Measurements from ENCODE around the gene OCA2. TPM values are rescaled to one million over a fixed set of nuclear protein-coding genes. Genes with fewer than 3 reads are reported as not detected.

OCA2 gene
- total and polyA plus RNA-seq, 2 of the 8 experiments (the other 6 are each of a cell fraction or from before 2014, with no cell fraction given), result 0.20 TPM

DNA sequence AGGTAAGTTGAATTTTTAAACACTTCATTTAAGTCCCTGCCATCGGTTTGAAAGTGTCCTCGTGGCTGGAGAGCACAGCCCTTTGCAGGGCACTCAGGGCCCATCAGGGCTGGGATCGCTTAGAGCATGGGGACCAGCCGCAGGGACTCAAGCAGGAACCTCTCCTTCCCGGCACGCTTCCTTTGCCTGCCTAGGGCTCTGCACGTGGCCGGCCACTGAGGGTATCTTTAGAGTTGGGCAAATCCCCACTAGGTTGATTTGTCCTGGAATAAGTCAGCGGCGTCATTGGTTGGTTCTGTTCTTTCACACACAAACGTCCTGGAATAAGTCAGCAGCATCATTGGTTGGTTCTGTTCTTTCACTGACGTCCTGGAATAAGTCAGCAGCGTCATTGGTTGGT lies 131.6 kb downstream of the OCA2 start:
- Histone ChIP-seq H3K4me3 (ENCODE audit: extremely low read depth in 1 of 4, insufficient read depth in 2 of 4, low read depth in 3 of 4, low read length in 4 of 4) (no peak overlapping the region), H3K4ac (replicated peaks; ENCODE audit: insufficient read length, low read depth, low read length) (no peak overlapping the region), H2BK5ac (ENCODE audit: low read depth, low read length) (no peak overlapping the region), H3K23me2 (ENCODE audit: low read depth, low read length) (no peaks in the 10 kb centered on the region), H2AK5ac (ENCODE audit: low read depth, low read length) (no peak overlapping the region), H3K56ac (replicated peaks; ENCODE audit: insufficient read length, low read depth, low read length) (no peak overlapping the region), H4K5ac (ENCODE audit: insufficient read length, low read depth, low read length) (no peak overlapping the region), H2BK20ac (ENCODE audit: low read length) (no peak overlapping the region), H3K14ac (ENCODE audit: insufficient read length) (no peak overlapping the region), H2BK120ac (replicated peaks; ENCODE audit: low read depth, low read length) (no peak overlapping the region), H3K79me1 (ENCODE audit: low read depth, low read length) (no peaks in the 10 kb centered on the region), H3K36me3 (ENCODE audit: control insufficient read depth in 2 of 4, insufficient read depth in 4 of 4, low read length in 3 of 4) (no peaks in the 10 kb centered on the region), H2BK12ac (ENCODE audit: low read depth, low read length) (no peak overlapping the region), H3K4me1 (replicated peaks in 1 of 4; ENCODE audit: control insufficient read depth in 3 of 4, insufficient read depth in 4 of 4, low read length in 3 of 4) (no peaks in the 10 kb centered on the region), H3K79me2 (ENCODE audit: control insufficient read depth in 1 of 2, insufficient read depth in 2 of 2, low read length in 2 of 2) (no peaks in the 10 kb centered on the region), H4K91ac (replicated peaks; ENCODE audit: insufficient read length, low read length) (no peak overlapping the region), H2BK15ac (ENCODE audit: low read length) (no peak overlapping the region), H3K27me3 (replicated peaks in 1 of 4; ENCODE audit: control insufficient read depth in 3 of 4, extremely low read depth in 1 of 4, insufficient read depth in 3 of 4, low read length in 3 of 4) (no peaks in the 10 kb centered on the region), H4K20me1 (replicated peaks in 1 of 2; ENCODE audit: control insufficient read depth in 1 of 2, insufficient read depth in 2 of 2, low read length in 2 of 2) (no peaks in the 10 kb centered on the region), H3K9me3 (ENCODE audit: insufficient read depth in 2 of 2, low read depth in 1 of 2, low read length in 1 of 2) (no peaks in the 10 kb centered on the region), H4K8ac (ENCODE audit: extremely low read depth, insufficient read depth, low read length) (no peak overlapping the region; the same call in 1 of the 2 replicates), H3K27ac (ENCODE audit: low read depth, low read length) (no peak overlapping the region), H3K18ac (ENCODE audit: extremely low read depth, low read length) (no peak overlapping the region), H3K4me2 (ENCODE audit: insufficient read depth in 1 of 2, low read depth in 2 of 2, low read length in 2 of 2) (no peak overlapping the region), H2AFZ (ENCODE audit: low read length) (no peak overlapping the region), H3K9ac (replicated peaks in 1 of 4; ENCODE audit: extremely low read depth in 1 of 4, low read depth in 3 of 4, low read length in 3 of 4) (no peak overlapping the region), H3K23ac (ENCODE audit: insufficient read length) (no peak overlapping the region)
- 89% methylated on average over 13 of the region's 13 CpGs; no CpG with 5 or more reads in 1 of the 2 experiments for WGBS, 2 experiments (ENCODE audit: extremely low coverage in 1 of 2, insufficient coverage in 1 of 2, insufficient read length in 1 of 2, insufficient replicate concordance in 2 of 2, low coverage in 1 of 2, low lambda C conversion rate in 2 of 2, missing lambda C conversion rate in 1 of 2)
- ChIA-PET POLR2A (ENCODE audit: partially characterized antibody) (no interaction called here), CTCF (ENCODE audit: partially characterized antibody) (no interaction called here)
- DNase-seq (ENCODE audit: low read depth in 1 of 2, low spot score in 2 of 2), result peak in 1 of 2 experiments; percentile 16
- FAIRE-seq, result no peak
- TF ChIP-seq SP2 (IDR thresholded peaks at IDR 0.05; ENCODE audit: low read length), result no peak
- TF ChIP-seq, protein P1, sequence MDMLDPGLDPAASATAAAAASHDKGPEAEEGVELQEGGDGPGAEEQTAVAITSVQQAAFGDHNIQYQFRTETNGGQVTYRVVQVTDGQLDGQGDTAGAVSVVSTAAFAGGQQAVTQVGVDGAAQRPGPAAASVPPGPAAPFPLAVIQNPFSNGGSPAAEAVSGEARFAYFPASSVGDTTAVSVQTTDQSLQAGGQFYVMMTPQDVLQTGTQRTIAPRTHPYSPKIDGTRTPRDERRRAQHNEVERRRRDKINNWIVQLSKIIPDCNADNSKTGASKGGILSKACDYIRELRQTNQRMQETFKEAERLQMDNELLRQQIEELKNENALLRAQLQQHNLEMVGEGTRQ (IDR thresholded peaks at IDR 0.05; ENCODE audit: low read length), result no peak
- no peak for TF ChIP-seq CHD1 (IDR thresholded peaks at IDR 0.05; ENCODE audit: low read depth, low read length)
- no peak for TF ChIP-seq JUN (IDR thresholded peaks at IDR 0.05; ENCODE audit: low read depth, low read length)
- no peak for TF ChIP-seq GTF2F1 (IDR thresholded peaks at IDR 0.05; ENCODE audit: borderline replicate concordance, low read depth, low read length)
- TF ChIP-seq CHD2 (IDR thresholded peaks at IDR 0.05; ENCODE audit: low read length), result no peak
- no peak for TF ChIP-seq CREB1 (IDR thresholded peaks at IDR 0.05)
- TF ChIP-seq KDM5A (IDR thresholded peaks at IDR 0.05; ENCODE audit: low read length), result no peak
- TF ChIP-seq RNF2 (IDR thresholded peaks at IDR 0.05; ENCODE audit: borderline replicate concordance, low read depth, low read length, missing control alignments, poor library complexity, severe bottlenecking), result no peak
- no peak for TF ChIP-seq EP300 (IDR thresholded peaks at IDR 0.05; ENCODE audit: borderline replicate concordance in 1 of 2, low read depth in 2 of 2, low read length in 2 of 2)
- no peak for TF ChIP-seq EZH2 (IDR thresholded peaks at IDR 0.05; ENCODE audit: low read depth, low read length, severe bottlenecking)
- no peak for TF ChIP-seq TEAD4 (IDR thresholded peaks at IDR 0.05; ENCODE audit: low read depth, low read length)
- TF ChIP-seq, protein P2, sequence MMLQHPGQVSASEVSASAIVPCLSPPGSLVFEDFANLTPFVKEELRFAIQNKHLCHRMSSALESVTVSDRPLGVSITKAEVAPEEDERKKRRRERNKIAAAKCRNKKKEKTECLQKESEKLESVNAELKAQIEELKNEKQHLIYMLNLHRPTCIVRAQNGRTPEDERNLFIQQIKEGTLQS (IDR thresholded peaks at IDR 0.05; ENCODE audit: insufficient read depth, low read depth, low read length), result no peak

Data from H1 (cell line).